AG10803 (cell line): ENCODE measurements around the gene MYORG.
"Not testable (repeated sequence)": the region's sequence is repeated elsewhere in the genome, so short reads cannot be mapped to it uniquely, and the experiment has no call there.

Source experiments
- DNase-seq: peaks from one replicate; pipeline ENCODE4 v3.0.0; 2010; ENCODE audit warnings: low read depth
- H3K4me3 ChIP-seq: 2 replicates; pipeline ENCODE4 v1.5.1; 2011; ENCODE audit warnings: mild to moderate bottlenecking, low read length, control low read depth
- CTCF ChIP-seq: conservative IDR thresholded peaks from 2 replicates; pipeline ENCODE4 v1.5.1; 2011; ENCODE audit warnings: mild to moderate bottlenecking, low read length, control low read depth, inconsistent platforms

The MYORG gene

GRCh38 chr9:34362614-34363214, 14.0 kb downstream of the MYORG start:
- no peak overlapping the region for H3K4me3 ChIP-seq

GRCh38 chr9:34352957-34353356, 23.7 kb downstream of the MYORG start:
- not testable (repeated sequence) for H3K4me3 ChIP-seq, DNase-seq

More at GRCh38 chr9:34362614-34363214, 14.0 kb downstream of the MYORG start:
- TF ChIP-seq CTCF, result no peak
- DNase-seq, result no peak

- H3K4me3 ChIP-seq, DNase-seq: not testable (repeated sequence)
Observed at GRCh38 chr9:34352122-34352652, 24.5 kb downstream of the MYORG start.

- DNase-seq, result no peak
- TF ChIP-seq CTCF, result no peak
- no peak overlapping the region for H3K4me3 ChIP-seq
Observed at GRCh38 chr9:34349324-34349723, 27.4 kb downstream of the MYORG start.

GRCh38 chr9:34347800-34348158, 28.9 kb downstream of the MYORG start:
- TF ChIP-seq CTCF, result no peak
- H3K4me3 ChIP-seq, result no peak overlapping the region
- no peak for DNase-seq

- no peak for DNase-seq
- H3K4me3 ChIP-seq, result no peak overlapping the region
- no peak for TF ChIP-seq CTCF
Observed at GRCh38 chr9:34346873-34347799, 29.6 kb downstream of the MYORG start.

- DNase-seq, result no peak
- no peak overlapping the region for H3K4me3 ChIP-seq
- no peak for TF ChIP-seq CTCF
Observed at GRCh38 chr9:34343605-34344004, 33.1 kb downstream of the MYORG start.

GRCh38 chr9:34343090-34343489, 33.6 kb downstream of the MYORG start:
- H3K4me3 ChIP-seq, result no peak overlapping the region
- TF ChIP-seq CTCF, result no peak
- DNase-seq, result no peak
